Stimulated activated CD8-positive, alpha-beta memory T cell treated with anti-CD3 and anti-CD28 coated beads, Interleukin-15, amount 100 ng/mL, for 24 hours (primary cell): Measurements from ENCODE around the gene CAMP.
"Not testable (repeated sequence)": the region's sequence is repeated elsewhere in the genome, so short reads cannot be mapped to it uniquely, and the experiment has no call there.

Source experiments
- DNase-seq: peaks from one replicate; pipeline ENCODE4 v3.0.0-alpha.2; 2020; ENCODE audit warnings: low read depth

The CAMP gene

GRCh38 chr3:48267782-48268181 lies 44.5 kb downstream of the CAMP start:
- no peak for DNase-seq

DNA sequence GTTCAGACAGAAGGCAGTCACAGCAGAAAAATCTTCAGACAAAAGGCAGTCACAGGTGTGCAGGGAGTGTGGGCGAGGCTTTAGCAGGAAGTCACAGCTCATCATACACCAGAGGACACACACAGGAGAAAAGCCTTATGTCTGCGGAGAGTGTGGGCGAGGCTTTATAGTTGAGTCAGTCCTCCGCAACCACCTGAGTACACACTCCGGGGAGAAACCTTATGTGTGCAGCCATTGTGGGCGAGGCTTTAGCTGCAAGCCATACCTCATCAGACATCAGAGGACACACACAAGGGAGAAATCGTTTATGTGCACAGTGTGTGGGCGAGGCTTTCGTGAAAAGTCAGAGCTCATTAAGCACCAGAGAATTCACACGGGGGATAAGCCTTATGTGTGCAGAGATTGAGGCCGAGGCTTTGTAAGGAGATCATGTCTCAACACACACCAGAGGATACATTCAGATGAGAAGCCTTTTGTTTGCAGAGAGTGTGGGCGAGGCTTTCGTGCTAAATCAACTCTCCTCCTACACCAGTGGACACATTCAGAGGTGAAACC lies 45.2 kb downstream of the CAMP start:
- DNase-seq: peak; percentile 44

GRCh38 chr3:48268936-48269561 lies 45.8 kb downstream of the CAMP start:
- DNase-seq: no peak

- DNase-seq: no peak
These were observed 46.3 kb downstream of the CAMP start for GRCh38 chr3:48269592-48269991.

DNA sequence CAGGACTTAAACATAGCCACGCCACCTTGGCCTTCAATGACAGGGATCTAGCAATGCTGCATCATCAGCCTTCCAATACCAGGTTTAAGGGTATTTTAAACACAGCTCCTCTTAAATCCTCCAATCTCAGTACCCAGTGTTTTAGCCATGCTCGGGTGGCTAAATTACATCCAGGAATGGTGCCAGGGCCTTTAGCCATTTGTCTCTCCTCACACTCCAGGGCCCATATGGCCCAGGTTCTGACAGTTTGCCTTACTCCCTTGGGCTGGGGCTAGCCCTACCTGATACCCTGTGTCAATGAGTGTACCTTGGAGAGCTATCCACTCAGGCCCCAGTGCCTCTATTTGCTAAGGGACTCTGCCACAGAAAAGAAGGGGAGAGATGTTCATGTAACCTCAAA lies 47.0 kb downstream of the CAMP start:
- no peak for DNase-seq

DNA sequence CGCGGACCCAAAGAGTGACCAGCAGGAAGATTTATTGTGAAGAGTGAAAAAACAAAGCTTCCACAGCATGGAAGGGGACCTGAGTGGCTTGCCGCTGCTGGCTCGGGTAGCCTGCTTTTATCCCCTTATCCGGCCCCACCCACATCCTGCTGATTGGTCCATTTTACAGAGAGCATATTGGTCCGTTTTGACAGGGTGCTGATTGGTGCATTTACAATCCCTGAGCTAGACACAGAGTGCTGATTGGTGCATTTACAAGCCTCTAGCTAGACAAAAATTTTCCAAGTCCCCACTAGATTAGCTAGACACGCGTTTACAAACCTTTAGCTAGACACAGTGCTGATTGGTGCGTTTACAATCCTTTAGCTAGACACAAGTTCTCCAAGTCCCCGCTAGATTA lies 47.9 kb downstream of the CAMP start:
- DNase-seq: not testable (repeated sequence)

GRCh38 chr3:48271763-48272498 lies 48.6 kb downstream of the CAMP start:
- DNase-seq: no peak

- no peak for DNase-seq
These were observed 50.4 kb downstream of the CAMP start for GRCh38 chr3:48273594-48274211.

- no peak for DNase-seq
These were observed 51.2 kb downstream of the CAMP start for GRCh38 chr3:48274452-48274851.
